Choroid plexus epithelial cell (primary cell): ENCODE measurements around the gene SLA2.
A peak's percentile ranks its signal among the peaks of the same experiment; 100 is the strongest.

ENCODE experiments used
- DNase-seq: peaks from one replicate; pipeline ENCODE4 v3.0.0-alpha.2; 2010; ENCODE audit warnings: low read depth
- H3K4me3 ChIP-seq: 2 replicates; pipeline ENCODE4 v1.5.1; 2011; ENCODE audit warnings: low read depth, mild to moderate bottlenecking, control low read depth, low read length, moderate library complexity
- CTCF ChIP-seq: conservative IDR thresholded peaks from 2 replicates; pipeline ENCODE4 v1.5.1; 2011; ENCODE audit warnings: low read depth, mild to moderate bottlenecking, control low read depth, inconsistent platforms, low read length, moderate library complexity

The SLA2 gene

GRCh38 chr20:36632487-36633284 is 13.3 kb downstream of the SLA2 start:
- no peak for DNase-seq
- H3K4me3 ChIP-seq, result no peak overlapping the region
- no peak for TF ChIP-seq CTCF

- no peak for TF ChIP-seq CTCF
- no peak overlapping the region for H3K4me3 ChIP-seq
- no peak for DNase-seq
These were observed 13.9 kb downstream of the SLA2 start for GRCh38 chr20:36632147-36632486.

- no peak for TF ChIP-seq CTCF
- no peak overlapping the region for H3K4me3 ChIP-seq
- peak; percentile 23 for DNase-seq
These were observed 14.3 kb downstream of the SLA2 start for GRCh38 chr20:36631646-36632045.

- peak; percentile 52 for DNase-seq
- TF ChIP-seq CTCF, result no peak
These were observed 16.0 kb downstream of the SLA2 start for GRCh38 chr20:36629719-36630681.

GRCh38 chr20:36628076-36628475 is 17.9 kb downstream of the SLA2 start:
- DNase-seq, result peak; percentile 89
- TF ChIP-seq CTCF, result no peak
- H3K4me3 ChIP-seq, result no peak overlapping the region

More at GRCh38 chr20:36629719-36630681, 16.0 kb downstream of the SLA2 start:
- H3K4me3 ChIP-seq, result no peak overlapping the region

GRCh38 chr20:36624944-36625324 is 21.1 kb downstream of the SLA2 start:
- no peak for TF ChIP-seq CTCF
- no peak overlapping the region for H3K4me3 ChIP-seq
- no peak for DNase-seq
